ENCODE measurements around the gene USP2.
A peak's percentile ranks its signal among the peaks of the same experiment; 100 is the strongest.

GRCh38 chr11:119373921-119374631 is 7.4 kb downstream of the USP2 start:
- TF ChIP-seq POLR2AphosphoS5 (IDR thresholded peaks at IDR 0.05) (peak; percentile 33), CTCF (IDR thresholded peaks at IDR 0.05) (peak; percentile 59 to 89 (median 74))
